Measurements from ENCODE around the gene NME7.
"Not testable (repeated sequence)": the region's sequence is repeated elsewhere in the genome, so short reads cannot be mapped to it uniquely, and the experiment has no call there.

NME7 gene, protein sequence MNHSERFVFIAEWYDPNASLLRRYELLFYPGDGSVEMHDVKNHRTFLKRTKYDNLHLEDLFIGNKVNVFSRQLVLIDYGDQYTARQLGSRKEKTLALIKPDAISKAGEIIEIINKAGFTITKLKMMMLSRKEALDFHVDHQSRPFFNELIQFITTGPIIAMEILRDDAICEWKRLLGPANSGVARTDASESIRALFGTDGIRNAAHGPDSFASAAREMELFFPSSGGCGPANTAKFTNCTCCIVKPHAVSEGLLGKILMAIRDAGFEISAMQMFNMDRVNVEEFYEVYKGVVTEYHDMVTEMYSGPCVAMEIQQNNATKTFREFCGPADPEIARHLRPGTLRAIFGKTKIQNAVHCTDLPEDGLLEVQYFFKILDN

DNA sequence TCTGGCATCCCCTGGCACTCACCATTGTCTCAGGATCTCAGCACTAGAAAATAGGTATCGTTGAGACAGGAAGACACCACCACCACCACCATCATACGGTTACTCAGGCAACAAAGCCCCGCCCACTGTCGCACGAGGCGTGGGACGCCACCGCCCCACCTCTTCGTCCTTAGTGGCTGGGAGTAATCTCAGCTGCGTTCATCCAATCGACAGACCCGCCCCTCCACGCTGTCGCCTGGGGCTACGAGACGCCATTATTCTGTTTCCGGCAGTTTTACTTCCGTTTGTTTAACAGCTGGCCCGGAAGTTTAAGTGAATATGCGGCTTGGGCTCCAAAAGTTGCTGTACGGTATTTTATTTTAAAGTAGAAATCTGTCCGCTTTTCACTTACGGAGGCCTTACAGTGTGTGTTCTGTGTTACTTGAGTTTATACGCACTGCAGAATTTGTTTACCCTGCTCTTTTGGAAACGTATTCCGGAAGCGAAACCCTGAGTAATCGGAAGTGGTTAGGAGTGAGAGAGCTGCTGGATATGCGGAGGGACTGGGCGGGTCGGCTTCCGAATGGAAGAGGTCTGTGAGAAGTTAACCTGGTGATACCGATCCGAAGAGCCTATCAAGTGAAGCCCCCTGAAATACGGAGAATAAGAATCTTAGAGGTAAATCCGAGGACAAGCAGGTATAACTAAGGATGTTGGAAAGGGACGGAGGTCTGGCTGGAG is at the start of gene NME7, which contains the start of gene BLZF1:
TSS of gene NME7 (minus strand) at position 112 of the 720 bp plus-strand sequence. CDS start at position 25, 87 bp downstream.
TSS of gene BLZF1 (plus strand) at position 510 of the 720 bp plus-strand sequence. CDS start 1,328 bp downstream, outside the sequence.
- peak; percentile 94 for DNase-seq

DNA sequence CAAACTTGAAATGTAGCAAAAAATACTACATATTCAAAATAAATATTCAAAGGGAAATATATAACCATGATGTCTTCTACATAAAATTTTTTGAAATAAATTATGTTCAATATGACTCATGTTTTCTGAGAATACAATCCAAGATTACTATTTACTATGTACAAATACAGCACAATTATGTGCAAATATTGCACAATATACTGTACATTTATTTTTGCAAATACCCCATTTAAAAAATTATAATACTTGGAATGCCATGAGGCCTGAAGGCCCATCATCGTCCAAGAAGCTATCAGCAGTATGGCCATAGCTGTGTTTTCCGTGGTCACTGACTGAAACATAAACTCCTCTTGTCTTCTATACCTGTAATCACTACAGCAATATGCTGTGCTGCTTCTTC is 47.4 kb upstream of the NME7 start:
- DNase-seq, result no peak

DNA sequence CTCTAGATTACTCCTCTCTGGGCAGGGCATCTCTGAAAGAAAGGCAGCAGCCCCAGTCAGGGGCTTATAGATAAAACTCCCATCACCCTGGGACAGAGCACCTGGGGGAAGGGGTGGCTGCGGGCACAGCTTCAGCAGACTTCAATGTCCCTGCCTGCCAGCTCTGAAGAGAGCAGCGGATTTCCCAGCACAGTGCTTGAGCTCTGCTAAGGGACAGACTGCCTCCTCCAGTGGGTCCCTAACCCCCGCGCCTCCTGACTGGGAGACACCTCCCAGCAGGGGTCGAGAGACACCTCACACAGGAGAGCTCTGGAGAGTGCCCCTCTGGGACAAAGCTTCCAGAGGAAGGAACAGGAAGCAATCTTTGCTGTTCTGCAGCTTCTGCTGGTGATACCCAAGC is 40.7 kb upstream of the NME7 start:
- not testable (repeated sequence) for DNase-seq

DNA sequence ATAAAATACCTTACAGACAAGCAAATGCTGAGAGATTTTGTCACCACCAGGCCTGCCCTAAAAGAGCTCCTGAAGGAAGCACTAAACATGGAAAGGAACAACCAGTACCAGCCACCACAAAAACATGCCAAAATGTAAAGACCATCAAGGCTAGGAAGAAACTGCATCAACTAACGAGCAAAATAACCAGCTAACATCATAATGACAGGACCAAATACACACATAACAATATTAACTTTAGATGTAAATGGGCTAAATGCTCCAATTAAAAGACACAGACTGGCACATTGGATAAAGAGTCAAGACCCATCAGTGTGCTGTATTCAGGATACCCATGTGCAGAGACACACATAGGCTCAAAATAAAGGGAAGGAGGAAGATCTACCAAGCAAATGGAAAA is 35.0 kb upstream of the NME7 start:
- DNase-seq, result not testable (repeated sequence)

DNA sequence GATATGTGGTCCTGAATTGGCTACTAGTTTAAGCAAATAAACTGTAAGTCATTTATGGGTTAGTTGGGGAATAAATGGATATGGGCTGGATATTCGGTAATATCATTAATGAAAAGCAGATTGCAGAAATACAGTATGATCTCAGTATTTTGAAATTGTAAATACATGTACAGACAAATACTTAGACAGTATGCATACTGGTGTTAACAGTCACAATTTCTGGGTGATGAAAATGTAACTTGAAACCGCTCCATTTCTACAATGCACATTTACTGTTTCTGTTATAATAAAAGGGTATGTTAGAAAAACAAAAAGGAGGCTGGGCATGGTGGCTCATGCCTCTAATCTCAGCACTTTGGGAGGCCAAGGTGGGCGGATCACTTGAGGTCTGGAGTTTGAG is 28.4 kb upstream of the NME7 start:
- no peak for DNase-seq

DNA sequence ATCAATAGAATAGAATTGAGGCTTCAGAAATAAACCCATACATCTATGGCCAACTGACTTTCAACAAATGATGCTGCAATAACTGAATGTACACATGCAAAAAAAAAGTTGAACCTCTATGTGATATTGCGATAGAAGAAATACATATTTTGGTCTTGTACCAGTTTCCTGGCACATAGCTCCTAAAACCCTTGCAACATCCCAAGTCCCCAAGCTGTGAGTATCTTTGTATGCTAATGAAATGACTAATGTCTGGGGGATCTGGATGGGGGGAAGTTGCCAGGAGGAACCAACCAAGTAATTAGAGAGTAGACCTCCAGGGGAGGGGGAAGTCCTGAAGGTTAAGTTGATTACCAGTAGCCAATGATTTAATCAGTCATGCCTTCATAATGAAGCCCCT is 24.8 kb upstream of the NME7 start:
- DNase-seq, result no peak

DNA sequence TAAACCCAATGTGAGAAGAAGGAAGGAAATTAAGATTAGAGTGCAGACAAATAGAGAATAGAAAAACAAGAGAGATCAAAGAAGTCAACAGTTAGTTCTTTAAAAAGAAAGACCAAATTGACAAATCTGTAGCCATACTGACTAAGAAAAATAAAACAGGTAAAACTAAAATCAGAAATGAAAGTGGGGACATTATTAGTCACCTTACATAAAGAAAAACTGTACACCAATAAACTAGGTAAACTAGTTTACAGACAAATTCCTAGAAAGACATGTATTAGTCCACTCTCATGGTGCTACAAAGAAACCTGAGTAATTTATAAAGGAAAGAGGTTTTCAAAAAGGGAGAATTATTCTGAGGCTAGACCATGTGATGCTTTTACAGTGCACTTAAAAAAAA is 22.7 kb upstream of the NME7 start:
- no peak for DNase-seq

DNA sequence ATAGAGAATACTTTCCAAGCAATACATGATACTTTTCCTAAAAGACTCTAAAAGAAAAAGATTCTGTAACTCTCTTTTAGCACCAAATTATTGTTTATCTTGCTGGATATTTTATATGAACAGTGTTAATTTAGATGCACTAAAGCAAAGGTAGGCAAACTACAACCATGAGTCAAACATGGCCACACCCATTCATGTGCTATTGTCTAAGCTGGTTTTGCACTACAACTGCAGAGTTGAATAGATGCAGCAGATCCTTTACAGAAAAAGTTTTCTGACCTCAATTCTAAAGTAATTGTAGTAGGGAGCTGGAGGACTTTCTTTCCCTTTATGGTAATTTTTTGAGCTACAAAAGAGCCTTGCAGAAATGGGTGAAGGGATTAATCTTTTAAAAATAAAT is 19.8 kb upstream of the NME7 start:
- no peak for DNase-seq

DNA sequence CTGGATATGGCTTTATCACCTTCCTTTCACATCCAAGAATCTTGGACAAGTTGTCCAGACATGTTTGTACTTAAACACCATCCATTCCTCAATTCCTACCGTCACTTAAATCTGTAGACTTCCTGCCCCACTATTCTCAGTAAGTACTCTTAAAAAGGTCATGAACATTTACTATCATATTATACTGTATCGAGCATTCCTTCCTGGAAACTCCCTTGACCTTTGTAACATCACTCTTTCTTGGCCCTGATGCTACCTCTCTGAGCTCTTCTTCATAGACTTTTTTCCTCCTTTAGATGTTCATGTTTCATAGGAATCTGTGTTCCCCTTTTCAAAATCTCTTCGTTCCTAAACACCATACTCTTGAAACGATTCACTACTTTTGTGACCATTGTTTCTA is 15.9 kb upstream of the NME7 start:
- DNase-seq, result no peak

DNA sequence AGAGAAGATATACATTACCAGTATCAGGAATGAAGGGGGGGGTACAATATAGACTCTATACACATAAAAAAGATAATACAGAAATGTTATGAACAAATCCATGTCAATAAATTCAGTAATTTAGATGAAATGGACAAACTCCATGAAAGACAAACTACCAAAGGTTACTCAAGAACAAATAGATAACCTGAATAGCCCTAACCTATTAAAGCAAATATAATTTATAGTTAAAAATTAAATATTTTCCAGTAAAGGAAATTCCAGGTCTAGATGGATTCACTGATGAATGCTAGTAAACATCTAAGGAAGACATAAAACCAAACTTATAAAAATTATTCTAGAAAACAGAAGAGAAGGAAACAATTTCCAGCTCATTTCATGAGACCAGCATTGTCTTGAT is 13.6 kb upstream of the NME7 start:
- no peak for DNase-seq

DNA sequence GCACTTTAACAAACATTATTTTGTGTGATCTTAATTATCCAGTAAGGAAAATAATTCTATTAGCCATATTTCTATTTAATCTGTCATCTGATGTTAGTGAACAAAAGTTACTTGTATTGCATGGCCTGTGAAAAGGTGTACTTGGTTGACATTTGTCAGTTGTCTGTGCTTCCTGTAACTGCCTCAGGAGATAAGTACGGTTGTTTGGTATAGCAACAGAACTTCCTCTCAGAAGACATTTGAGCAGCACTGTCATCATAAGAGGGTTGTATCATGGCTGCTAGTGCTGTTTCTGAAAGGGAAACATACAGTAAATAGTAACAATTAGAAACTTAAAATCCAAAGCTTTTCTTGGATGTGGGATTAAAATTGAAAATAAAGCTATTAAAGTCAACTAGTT is 3.8 kb upstream of the NME7 start:
- no peak for DNase-seq

DNA sequence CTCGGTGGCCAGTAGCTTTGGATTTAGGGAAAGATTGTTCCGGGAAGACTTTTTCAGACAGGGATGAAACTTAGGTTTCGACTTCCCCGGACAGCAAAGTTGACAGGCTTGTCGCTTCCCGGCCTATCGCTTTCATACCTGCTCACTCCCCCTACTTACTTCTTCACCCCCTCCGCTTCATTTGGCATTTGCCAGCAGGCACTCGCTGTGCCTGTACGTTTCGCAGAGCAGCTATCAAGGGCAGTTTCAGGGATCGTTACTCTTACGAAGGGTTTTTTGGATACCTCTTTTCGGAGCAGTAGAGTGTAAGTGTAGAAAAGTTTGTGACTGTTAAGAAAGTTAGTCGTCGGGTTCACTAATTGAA is 791 bp upstream of the NME7 start:
- DNase-seq, result peak; percentile 28

DNA sequence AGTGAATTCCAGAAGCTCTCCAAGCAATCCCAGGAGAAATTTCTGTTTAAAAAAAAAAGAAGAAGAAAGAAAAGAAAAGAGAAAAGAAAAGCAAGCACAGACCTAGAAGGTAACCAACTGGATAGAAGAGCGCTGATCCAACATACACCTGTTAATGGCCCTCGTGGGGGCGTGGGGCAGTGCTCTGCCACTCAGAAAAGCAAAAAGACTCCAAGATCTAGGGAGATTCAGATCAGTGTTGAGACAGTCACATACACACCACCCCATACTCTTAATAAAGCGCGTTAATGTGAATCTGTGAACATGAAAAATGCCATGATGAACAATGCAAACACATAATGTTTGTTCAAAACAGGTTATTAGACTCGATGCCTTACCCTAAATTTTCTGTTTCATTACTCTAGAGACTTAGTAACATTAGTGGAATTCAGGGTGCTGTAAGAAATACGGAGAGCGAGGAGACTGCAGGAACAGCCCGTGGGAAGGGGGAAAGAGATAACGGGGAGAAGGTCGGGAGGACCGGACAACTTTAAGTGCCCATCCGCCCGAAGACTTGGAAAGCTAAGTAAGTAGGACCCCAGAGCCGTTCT is 406 bp downstream of the NME7 start:
- peak; percentile 66 for DNase-seq

DNA sequence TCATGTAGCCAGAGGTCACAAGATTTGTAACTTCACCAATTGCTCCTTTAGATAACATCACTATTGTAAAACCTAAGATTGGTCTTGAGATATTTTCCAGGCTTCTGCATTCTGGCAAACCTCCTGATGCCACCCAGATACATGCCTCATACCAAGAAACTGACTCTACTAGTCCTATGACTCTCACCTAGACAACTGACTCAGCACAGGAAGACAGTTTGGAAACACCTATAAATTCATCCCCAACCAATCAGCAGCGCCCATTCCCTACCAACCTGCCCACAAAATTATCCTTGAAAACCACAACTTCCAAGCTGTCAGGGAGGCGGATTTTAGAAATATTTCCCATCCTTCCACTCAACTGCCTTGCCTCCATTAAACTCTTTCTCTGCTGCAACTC is 2.6 kb downstream of the NME7 start:
- no peak for DNase-seq

DNA sequence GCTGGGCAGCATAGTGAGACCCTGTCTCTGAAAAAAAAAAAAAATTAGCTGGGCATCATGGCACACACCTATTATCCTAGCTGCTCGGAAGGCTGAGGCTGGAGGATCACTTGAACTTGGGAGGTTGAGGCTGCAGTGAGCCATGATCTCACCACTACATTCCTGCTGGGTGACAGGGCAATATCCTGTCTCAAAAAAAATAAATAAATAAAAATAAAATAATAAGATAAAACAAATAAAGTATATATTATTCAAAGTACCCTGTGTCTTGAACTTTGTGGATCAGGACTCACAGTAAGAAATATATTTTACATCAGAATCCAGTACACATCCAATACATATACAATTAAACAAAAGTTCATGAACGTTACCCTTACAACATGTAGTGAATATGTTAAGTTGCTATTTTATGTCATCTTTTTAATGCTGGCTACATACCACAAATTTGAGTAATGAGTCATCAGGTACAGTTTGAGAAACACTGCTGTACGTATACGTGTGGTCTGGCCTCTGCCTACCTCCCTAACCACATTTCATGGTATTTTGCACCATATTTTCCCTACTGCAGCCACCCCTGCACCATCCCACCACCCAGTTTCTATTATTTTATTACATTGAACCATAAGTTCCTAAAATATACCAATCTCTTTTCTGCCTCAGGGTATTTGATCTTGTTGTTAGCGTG is 4.4 kb downstream of the NME7 start:
- DNase-seq, result no peak

DNA sequence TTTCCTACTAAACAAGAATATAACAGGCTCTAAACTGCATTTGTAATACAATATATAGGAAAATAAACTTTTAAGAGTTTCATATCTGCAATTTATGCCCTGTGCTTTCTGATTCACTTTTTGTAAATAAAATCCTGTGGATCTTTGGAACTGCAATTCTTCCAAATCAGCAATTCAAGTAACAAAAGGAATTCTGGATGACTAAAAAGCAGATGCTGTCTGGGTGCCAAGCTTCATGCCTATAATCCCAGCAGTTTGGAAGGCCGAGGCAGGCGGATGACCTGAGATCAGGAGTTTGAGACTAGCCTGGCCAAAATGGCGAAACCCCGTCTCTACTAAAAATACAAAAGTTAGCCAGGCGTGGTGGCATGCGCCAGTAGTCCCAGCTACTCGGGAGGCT is 6.3 kb downstream of the NME7 start:
- no peak for DNase-seq

DNA sequence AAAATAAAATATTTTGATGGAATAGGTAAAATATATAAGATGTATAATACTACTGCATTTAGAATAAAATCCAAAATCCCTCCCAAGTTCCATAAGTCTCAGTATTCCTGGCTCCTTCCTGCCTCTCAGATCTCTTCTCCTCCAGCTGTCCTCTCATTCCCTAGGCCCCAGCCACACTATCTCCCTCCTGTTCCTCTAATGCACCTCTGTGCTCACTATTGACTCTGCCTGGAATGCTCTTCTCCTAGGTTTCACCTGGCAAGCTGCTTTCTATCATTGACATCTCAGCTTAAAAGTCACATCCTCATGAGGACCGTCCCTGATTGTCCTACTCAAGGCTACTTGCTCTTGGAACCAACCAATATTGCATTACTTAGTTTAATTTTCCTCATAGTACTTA is 7.2 kb downstream of the NME7 start:
- DNase-seq, result peak; percentile 4

DNA sequence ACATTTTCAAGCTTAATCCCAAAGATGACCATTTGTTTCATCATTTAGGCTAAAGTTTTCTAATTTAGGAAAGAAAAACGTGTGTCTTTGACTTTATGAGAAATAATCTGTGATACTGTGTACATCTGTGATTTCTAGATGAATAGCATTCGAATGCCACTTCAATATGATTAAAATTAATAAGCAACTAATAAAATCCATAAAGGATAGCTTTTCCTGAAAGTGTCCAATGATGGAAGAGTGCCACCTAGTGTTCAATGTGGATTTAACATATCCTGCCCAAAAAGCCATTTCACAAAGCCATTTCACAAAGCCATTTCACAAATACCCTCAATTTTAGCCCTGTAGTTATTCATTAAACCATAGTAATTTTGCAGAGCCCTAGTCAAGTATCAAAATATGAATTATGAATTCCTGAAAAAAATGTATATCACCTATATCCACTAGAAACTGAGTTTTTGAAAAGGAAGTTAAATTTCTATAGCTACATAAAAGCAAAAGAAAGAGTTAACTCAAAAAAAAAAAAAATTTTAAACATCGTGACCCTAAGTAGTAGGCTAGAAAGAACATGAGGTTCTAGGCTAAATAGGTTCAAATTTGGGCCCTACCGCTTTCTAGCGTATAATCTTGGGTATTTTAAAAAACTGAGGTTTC is 19.1 kb downstream of the NME7 start:
- DNase-seq, result peak; percentile 75

DNA sequence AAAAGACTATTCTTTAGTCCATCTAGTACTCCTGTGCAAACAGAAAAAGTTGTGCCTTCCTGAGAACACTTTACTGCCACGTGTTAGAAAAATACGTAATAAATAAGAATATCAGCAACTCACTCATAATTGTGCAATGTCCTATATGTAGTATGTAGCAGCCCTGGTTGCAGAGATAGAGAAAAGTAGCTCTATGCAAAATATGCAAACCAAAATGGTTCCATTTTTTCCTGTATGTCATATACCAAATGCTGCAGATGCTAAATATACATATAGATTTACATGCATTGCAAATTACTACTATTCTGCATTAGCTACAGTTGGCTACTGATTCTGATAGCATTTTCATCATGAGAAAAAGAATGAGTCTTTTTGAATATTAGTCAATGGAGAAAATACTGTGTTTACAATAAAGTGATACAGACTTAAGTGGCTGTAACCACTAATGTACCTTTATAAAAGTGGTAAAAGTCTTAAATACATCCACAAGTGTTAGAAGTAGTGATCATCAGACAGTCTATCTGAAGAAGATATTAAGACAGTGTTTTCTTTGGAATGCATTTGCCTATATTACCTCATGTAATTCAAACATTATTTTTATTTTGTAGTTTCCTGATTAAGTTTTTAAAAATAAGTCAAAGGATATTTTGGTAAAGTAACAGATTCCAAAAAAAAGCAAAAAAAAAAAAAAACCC is 19.8 kb downstream of the NME7 start:
- no peak for DNase-seq

DNA sequence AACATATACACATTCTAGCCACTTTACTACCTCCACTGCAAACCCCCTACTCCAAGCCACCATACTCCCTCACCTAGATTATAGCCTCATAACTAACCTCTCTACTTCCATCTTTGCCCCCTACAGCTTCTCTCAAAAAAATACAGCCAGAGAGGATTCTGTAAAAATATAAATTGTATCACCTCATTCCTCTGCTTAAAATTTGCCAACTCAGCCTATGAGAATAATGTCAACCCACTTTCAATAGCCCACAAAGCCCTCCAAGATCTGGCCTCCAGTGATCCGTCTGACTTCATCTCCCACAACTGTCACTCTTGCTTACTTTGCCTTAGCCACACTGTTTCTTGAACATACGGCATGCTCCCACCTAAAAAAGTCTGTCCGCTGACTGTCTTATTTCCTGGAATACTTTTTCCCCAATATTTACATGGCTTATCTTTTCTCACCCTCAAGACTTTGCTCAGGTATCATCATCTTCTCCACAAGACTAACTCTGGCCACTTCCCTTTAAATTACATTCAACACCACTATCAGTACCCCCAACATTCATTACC is 21.5 kb downstream of the NME7 start:
- no peak for DNase-seq

DNA sequence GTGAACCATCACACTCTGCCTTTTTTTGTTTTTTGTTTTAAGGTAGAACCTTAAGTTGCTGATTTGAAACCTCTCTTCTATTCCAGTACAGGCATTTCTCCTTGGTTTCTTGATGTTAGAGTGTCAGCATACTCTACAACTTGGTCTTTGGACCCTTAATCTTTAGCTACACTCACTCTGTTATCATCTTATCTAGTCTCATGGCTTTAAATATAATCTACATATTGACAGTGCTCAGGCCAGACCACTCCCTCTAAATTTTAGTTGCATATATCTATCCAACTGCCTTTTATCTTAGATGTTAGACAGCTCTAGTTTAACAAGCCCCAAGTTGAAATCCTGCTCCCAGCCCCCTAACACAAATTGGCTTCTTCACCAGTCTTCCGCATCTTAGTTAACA is 22.1 kb downstream of the NME7 start:
- DNase-seq, result no peak

DNA sequence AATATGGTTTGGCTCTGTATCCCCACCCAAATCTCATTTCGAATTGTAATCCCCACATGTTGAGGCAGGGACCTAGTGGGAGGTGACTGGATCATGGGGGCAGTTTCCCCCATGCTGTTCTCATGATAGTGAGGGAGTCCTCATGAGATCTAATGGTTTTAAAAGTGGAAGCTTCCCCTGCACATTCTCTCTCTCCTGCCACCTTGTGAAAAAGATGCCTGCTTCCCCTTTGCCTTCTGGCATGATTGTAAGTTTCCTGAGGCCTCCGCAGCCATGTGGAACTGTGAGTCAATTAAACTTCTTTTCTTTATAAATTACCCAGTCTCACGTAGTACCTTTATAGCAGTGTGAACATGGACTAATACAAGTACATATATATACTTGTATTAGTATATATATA is 25.5 kb downstream of the NME7 start:
- not testable (repeated sequence) for DNase-seq
